Stimulated activated CD4-positive, alpha-beta T cell treated with anti-CD3 and anti-CD28 coated beads, Interleukin-2, amount 100 ng/mL, for 24 hours (primary cell): ENCODE measurements around the gene FAT1.

Experiments
- DNase-seq, 2 donors: peaks; one replicate each; pipeline ENCODE4 v3.0.0-alpha.2; 2020

Gene FAT1

DNA sequence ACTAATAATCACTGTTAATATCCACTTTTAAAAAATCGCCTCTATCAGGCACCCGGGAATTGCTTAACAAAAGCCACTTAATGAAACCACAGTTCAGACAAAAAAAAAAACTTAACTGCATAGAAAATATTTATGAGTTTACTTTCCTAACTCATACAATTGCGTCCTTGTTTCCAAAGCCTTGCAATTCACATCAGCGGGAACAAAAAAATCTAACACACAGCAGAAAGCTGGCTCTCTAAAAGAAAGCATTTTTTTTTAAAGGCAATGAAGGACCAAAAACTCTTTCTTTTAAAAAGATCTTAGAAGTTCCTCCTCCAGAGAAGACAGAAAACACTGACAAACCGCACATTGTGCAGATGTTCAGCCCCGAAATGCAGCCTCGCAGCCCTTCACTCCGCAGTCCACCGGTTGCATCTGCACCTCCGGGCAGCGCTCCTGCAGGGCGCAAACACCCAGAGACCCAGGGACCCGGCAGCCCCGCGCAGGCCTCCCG is 812 bp downstream of the FAT1 start:
- peak in 1 of 2 donors; percentile 5 for DNase-seq

DNA sequence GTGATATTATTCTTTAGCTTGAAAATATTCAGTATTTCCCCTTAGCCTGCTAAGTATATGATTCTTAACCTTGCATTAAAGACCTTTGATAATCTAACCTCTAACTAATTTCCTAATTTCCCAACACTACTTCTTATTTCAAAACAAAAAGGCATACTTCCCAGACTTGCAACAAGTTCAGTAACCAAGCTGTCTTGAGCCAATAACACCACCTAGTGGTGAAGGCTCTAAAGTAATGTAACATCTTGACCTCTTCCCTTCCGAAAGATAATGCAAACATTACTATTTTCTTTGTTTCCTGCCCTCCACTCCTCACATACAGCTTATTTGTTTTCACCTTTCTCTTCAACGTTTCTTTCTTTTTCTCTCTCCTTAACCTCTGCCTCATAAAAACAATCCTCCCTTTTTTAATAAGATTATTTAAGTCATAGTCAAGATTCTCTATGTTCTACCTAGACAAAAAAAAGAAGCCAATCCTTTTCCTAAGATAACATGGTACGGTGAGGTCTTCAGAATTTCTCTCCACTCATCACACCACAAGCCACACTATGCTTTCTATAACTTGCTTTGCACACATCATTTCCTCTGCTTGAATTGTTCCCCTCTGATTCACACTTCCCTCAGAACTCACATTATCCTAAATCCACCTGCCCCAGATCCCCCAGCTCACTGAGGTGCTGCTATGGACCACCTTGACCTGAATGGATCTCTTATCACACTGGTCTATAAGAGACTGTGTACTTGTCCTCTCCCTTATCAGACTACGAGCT is 3.5 kb downstream of the FAT1 start:
- DNase-seq, result no peak

DNA sequence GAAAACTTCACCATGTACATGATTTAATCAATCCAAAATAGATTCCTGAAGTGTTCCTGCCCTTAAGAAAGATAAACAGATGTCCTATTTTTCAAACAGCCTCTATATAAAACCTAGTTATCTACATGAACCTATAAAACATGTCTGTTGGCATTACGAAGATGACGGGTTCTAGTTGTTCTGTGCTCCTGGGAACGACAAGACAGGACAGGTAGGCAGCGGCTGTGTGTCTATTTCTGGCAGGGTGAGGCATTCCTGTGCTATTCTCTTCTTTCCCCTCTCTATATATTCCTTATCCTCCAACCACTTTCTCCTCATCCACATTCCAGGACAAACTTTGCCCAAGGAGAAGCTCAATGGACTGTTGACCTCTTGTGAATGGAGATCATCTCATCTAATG is 6.1 kb downstream of the FAT1 start:
- no peak for DNase-seq

DNA sequence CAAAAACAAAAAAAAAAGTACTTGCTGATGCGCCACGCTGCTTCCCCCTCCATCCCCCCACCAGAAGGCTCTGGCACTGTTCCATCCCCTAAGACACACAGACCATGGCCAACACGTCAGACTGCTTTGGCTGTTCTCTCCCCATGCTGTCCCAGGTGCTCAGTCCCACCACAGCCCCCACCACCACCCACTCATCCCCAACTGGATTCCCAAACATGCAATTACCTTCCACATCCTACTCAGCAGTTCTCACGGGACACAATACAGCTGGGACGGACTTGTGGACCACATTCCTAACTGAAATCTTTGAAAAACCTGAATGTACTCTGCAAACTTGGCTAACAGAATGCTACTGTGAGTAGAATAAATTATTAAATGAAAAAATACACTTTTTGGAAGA is 8.6 kb downstream of the FAT1 start:
- no peak for DNase-seq

DNA sequence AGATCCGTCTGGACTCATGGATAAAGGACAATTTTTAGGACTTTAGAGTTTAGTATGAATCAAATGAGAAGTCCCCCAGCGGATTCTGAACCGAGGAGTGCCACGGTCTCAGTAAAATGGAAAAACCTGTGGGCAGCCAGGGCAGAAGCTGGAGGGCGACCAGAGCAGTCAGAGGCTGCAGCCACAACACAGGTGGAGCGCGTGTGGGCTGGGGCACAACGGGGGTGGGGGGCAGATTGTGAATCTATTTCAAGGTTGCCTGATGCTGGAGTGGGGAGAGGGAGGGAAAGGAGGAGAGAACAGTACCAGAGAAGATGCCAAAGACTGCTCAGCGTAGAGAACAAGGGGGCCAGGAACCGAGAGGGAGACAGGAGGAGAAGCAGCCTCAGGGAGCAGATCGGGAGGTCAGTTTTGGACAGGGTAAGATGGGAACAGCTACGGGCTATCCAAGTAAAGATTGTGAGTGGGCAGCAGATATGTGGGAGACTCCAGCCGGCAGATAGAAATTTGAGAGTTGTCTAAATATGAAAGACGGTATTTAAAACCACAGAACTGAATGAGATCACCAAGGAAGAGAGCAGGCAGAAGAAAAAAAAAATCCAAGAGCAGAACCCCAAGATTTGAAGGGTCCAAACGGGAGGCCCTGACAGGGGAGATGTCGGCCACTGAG is 9.5 kb downstream of the FAT1 start:
- no peak for DNase-seq

GRCh38 chr4:186712690-186713089 is 11.0 kb downstream of the FAT1 start:
- DNase-seq, result no peak

GRCh38 chr4:186710521-186711119 is 13.0 kb downstream of the FAT1 start:
- DNase-seq, result no peak

GRCh38 chr4:186709517-186709916 is 14.1 kb downstream of the FAT1 start:
- no peak for DNase-seq

DNA sequence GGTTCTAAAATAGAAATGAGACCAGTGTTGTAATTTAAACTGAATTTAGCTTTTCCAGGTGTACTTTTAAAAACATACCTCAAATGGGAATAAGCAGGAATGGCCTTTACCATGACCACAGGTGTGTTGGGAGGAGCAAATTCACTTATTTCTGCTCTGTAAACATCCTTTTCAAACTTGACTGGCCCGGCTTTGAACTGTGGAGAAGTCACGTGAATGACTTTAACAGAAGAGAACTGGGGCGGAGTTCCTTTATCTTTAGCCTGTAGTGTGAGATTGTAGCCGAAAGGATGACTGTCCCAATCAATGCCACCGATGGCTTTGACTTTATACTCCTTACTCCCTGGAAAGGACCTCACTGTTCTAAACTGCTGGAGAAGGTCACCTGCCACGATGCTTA is 15.1 kb downstream of the FAT1 start:
- no peak for DNase-seq

GRCh38 chr4:186707996-186708395 is 15.7 kb downstream of the FAT1 start:
- DNase-seq, result no peak

DNA sequence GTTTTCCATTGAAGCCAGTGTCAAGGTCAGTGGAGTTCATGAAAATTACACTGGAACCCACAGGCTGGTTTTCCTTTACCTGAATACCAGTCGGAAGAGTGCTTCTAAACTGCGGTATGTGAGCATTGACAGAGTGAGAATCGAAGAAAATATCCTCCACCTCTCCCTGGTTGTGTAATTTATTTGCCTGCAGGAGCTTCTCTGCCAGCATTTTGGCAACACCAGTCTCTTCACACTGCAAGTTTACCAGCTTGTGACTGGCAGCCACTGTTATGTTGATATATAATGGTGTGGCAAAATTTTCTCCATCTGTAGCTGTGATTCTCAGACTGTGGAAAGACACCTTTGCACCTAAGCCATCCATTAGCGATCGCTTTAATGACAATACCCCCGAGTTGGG is 16.1 kb downstream of the FAT1 start:
- DNase-seq, result no peak

DNA sequence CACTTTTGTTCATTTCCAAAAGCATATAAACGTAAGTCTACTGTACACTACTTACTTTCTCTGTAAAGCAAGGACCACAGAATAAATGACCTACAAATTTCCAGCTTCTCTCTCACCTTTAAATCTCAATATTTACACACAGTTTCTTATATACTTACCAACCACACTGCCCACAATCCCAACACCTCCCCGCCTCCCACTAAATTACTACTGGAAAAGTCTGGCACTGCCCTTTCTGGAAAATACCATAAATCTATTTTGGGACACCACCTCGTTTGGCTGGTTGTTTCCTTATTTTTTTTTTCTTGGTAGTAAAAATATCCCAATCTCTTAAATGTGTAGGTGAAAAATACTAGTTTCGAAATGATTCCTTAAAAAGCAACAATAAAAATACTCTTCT is 19.6 kb downstream of the FAT1 start:
- no peak for DNase-seq

DNA sequence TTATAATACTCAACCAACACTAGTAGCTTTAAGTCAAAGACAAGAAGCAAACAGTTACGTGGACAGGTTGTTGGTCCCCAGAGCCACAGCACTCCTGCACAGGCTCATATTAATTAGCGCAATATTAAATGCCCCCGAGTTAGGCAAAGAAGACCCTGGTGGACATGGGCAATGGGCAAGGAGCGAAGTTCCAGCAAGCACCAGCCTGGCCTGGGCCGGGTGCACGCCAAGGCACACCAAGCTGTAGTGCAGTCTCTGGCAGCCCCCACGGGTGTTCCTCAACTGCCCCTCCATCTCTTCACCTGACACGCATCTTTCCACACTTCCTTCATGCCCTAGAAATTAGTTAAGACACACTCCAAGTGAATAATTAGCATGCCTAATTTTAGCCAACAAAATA is 20.1 kb downstream of the FAT1 start:
- no peak for DNase-seq

DNA sequence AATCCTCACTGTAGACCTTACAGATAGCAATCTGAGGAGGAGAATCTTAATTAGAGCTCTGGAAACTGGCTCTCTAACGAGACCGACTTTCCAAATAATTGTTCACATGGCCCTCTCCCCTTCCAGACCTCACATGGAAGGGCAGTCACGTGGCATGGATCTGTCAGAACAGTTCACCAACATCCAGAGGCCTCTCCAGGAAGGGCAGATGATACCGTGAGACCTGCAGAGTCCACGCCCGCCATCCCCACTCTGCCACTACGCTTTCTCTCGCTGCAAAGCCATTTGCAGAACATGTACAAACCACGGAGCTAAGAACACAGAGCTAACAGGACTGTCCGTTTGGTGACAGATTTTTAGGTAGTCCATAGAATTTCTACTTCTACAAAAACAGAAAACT is 20.7 kb downstream of the FAT1 start:
- no peak for DNase-seq

DNA sequence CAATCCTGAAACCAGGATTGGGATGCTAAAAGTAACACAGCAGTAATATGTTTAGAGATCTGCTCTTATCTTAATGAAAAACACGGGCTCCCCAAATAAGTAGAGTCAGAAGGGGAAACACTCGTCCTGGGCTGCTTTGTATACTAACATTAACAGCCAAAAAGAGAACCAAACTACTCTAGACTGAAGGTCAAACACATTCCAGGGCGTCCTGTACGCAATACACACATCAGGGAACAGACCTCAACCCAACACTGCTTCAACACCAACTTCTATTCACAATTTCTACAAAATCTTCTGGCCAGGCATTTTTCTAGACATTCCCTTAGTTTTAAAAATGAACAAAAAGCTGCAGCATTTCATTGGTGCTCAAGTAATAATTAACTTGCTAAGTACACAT is 21.4 kb downstream of the FAT1 start:
- DNase-seq, result no peak

DNA sequence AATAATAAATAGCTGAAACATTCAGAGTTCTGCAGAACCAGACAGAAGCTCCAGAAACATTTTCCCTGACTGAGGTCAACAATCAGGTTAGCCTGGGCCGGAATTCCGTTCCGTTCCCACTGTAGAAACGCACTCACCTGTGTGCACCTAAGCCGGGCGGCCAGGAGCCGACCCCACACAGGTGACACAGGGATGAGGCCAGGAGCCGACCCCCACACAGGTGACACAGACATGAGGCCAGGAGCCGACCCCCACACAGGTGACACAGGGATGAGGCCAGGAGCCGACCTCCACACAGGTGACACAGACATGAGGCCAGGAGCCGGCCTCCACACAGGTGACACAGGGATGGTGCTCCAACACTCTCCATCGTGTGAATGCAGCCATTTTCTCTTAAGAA is 21.9 kb downstream of the FAT1 start:
- no peak for DNase-seq

GRCh38 chr4:186701273-186701672 is 22.4 kb downstream of the FAT1 start:
- DNase-seq, result no peak

GRCh38 chr4:186700746-186701145 is 22.9 kb downstream of the FAT1 start:
- DNase-seq, result no peak

DNA sequence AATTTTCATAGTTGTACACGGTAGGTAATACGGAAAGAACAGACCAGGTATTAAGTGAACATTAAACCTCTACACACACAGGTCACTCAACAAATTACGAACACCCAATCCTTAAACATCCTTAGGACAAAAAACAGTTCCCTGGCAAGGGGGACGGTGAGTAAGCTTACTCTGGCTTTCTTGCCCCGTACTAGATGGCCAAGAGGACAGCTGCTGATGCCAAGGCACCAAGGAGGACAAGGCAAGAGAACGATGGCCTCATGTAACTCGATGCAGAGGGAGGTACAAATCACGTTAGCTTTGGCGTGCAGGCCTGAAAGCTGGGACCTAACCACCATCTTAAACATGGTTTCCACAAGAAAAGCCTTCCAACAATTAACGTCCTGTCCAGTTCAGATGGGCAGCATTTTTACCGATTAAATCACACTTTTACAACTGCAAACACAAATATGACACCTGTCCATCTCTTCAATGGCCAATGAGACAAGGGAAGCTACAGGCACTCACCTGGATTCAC is 23.7 kb downstream of the FAT1 start:
- DNase-seq, result no peak

- no peak for DNase-seq
Observed at GRCh38 chr4:186699298-186699697, 24.4 kb downstream of the FAT1 start.

DNA sequence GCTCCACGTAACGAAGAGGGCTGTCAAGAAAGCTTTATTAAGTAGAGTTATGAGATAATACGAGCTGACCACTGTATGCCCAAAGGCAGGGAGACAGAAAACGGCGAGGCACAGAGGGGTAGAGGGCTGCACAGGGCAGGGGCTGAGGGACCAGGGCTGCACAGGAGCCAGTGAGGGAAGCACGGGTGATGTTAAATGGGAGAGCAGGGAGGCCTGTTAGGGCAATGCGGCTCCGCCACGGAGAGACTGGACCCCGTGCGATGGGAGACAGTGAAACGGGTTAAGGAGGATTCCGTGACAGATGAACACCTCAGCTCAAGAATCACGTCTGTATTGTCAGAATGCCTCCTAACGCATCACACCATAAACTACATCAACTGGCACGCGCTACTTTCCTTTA is 25.1 kb downstream of the FAT1 start:
- DNase-seq, result no peak

- no peak for DNase-seq
Observed at GRCh38 chr4:186698028-186698427, 25.6 kb downstream of the FAT1 start.

DNA sequence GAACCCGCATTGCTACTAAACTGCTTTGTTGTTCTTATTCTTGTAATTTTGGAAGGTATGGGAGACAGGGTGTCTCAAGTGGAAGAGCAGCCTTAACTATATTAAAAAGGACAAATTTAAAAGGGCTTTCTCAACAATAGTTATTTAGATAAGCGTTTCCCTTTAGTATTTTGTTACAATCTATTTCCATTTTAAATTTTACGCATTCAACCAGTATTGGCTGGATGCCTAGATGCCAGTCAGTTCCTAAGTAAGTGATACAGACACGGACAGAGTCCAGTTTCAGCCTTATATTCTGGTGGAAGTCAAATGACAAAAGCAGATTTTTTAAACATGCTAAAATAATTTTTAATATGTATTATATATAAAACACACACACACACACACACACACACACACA is 28.3 kb downstream of the FAT1 start:
- DNase-seq, result no peak

GRCh38 chr4:186693894-186694293 is 29.8 kb downstream of the FAT1 start:
- DNase-seq, result no peak
